LHCN-M2 (cell line): ENCODE measurements around the gene LILRB2. TPM values are rescaled to one million over a fixed set of nuclear protein-coding genes. Genes with fewer than 3 reads are reported as not detected.
"Not testable (repeated sequence)": the region's sequence is repeated elsewhere in the genome, so short reads cannot be mapped to it uniquely, and the experiment has no call there.

Source experiments
- DNase-seq: peaks from one replicate; pipeline ENCODE4 v3.0.0-alpha.2; 2012; ENCODE audit warnings: low read depth
- polyA plus RNA-seq: library from polyadenylated mRNA; unstranded; fragments of >200 nt; gene quantifications from one replicate; pipeline ENCODE4 v1.2.1, GENCODE V29; 2012; ENCODE audit warnings: missing spikeins
- total RNA-seq: library from RNA; depleted of rRNA; stranded (reverse); fragments of >200 nt; gene quantifications from 2 replicates; pipeline ENCODE4 v1.2.3, GENCODE V29; 2014; rRNA removed

Gene LILRB2
- total RNA-seq, result not detected in 2 replicates
- polyA plus RNA-seq, result not detected

DNA sequence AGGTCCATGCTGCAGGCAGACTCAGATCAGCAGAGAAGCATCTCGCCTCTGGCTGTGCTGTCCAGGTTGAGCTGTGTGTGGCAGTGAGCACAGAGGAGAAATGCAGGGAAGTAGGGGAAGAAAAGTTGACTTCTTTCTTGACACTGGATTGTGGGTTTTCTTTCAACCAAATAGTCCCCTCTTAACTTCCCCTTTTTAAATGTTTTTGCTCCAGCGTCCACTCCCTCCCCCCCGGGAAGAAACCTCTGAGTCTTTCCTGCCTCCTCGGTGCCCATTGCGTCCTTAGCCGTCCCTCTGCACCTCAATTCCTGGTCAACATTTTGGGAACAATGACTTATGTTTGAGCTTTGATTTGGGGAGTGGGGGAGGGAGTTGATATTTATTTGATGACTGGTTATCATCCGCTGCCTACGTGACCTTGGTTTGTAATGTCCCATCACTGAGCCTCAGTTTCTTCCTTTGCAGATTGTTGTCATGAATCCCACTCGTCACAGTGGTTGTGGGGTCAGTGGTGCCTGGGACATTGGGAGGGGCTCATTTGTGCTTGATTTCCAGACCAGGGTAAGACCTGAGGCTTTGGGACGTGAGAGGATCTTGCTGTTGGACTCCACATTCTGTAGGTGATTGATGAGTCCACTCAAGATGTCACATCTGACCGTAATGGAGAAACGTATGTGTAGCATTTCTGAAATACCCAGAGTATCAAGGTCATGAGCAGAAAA is at the start of gene LILRB2:
Gene LILRB2 (minus strand): TSS at position 104 of the 722 bp plus-strand sequence. CDS start 614 bp downstream, outside the sequence.
- DNase-seq, result no peak

DNA sequence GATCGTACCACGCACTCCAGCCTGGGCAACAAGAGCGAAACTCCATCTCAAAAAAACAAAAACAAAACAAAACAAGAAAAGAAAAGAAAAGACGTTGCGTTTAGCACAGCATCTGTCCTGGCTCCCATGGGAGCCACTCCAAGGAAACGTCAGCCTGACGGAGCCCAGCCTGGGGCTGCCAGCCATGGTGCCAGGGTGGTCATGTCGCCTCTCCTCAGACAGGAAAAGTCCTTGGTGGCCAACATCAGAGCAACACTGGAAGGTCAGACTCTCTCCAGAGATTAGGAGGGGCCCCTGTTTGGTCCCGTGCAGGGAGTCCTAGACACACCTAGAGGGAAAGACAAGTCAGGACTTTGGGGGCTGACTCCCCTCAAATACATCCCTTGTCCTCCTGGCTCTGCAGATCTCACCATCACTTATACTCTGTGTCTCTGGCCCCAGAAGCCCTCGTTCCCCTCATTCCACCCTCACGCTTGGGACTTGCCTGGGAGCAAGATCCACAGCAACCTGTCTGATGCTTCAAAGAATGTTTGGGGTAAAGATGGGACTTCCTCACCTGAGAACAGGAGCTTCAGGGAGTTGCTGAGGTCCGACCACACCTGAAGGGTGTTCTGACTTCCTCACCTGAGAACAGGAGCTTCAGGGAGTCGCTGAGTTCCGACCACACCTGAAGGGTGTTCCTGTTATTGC is 48.7 kb upstream of the LILRB2 start:
- no peak for DNase-seq

DNA sequence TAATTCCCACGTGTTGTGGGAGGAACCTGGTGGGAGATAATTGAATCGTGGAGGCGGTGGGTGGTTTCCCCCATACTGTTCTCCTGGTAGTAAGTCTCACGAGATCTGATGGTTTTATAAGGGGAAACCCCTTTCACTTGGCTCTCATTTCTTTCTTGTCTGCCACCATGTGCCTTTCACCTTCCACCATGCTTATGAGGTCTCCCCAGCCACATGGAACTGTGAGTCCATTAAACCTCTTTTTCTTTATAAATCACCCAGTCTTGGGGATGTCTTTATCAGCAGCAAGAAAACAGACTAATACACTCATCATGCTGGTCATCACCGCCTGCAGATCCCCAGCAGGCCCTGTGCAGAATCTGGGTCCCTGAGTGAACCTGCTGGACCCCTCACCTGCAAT is 47.9 kb upstream of the LILRB2 start:
- not testable (repeated sequence) for DNase-seq

DNA sequence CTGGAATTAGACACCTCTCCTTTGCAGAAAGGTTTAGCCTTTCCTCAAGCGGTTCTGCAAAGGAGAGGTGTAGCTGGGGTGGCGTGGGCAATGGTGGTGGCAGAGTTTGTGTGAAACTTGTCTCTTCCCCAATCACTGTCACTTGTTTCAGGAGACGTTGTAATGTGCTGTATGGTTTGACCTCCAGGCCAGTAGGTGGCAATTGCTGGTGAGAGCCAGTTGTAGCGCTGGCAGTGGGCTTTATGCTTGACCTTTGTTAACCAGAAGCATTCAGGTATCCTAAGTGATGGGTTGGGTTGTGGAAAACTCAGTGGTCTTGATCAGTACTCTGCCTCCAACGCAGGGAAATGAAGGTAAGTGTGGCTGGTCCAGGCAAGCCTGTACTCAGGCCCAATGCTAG is 44.7 kb upstream of the LILRB2 start:
- DNase-seq, result no peak

DNA sequence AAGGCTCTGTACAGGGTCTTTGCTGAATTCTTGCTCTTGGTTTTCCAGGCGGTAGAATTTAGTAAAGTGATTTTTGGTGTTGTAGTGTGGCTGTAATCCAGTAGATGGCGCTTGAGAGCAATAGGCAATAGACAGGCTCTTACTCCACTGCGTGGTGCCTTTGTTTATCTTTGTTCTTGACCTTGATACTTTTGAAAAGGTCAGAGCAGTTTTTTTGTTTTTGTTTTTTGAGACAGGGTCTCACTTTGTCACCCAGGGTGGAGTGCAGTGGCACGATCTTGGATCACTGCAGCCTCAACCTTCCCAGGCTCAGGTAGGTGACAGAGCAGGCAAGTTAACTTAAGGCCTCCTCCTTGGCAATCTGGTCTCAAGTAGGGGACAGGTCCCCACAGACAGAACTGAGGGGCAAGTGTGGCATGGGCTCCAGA is 44.3 kb upstream of the LILRB2 start:
- DNase-seq, result peak; percentile 37

DNA sequence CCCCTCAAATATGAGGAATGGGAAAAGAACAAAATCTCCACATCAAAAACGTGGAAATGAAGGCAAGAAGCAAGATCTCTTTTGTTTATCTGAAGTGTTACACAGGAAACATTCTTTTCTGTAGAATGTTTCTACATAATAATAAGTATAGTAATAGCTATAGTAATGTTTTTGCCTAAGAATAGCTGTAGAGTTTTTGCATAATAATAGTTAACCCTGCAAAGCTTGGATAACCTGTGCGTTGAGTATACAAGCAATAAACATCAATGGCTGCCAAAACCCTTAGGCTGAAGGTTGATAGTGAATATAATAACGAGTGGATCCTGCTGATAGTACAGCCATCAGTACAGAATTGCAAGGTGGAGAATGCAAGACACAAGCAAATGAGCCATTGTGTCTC is 43.2 kb upstream of the LILRB2 start:
- no peak for DNase-seq

DNA sequence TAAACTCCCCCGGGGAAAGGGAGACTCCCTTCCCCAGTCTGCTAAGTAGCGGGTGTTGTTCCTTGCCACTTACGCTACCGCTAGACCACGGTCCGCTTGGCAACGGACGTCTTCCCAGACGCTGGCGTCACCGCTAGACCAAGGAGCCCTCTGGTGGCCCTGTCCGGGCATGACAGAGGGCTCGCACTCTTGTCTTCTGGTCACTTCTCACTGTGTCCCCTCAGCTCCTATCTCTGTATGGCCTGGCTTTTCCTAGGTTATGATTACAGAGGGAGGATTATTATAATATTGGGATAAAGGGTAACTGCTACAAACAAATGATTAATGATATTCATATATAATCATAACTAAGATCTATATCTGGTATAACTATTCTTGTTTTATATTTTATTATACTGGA is 42.0 kb upstream of the LILRB2 start:
- not testable (repeated sequence) for DNase-seq

DNA sequence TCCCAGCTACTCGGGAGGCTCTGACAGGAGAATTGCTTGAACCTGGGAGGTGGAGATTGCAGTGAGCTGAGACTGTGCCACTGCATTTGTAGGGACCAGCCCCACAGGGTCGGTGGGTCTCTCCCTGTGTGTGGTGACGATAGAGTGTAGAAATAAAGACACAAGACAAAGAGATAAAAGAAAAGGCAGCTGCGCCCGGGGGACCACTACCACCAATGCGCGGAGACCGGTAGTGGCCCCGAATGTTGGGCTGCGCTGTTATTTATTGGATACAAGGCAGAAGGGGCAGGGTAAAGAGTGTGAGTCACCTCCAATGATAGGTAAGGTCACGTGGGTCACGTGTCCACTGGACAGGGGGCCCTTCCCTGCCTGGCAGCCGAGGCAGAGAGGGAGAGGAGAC is 41.4 kb upstream of the LILRB2 start:
- not testable (repeated sequence) for DNase-seq

DNA sequence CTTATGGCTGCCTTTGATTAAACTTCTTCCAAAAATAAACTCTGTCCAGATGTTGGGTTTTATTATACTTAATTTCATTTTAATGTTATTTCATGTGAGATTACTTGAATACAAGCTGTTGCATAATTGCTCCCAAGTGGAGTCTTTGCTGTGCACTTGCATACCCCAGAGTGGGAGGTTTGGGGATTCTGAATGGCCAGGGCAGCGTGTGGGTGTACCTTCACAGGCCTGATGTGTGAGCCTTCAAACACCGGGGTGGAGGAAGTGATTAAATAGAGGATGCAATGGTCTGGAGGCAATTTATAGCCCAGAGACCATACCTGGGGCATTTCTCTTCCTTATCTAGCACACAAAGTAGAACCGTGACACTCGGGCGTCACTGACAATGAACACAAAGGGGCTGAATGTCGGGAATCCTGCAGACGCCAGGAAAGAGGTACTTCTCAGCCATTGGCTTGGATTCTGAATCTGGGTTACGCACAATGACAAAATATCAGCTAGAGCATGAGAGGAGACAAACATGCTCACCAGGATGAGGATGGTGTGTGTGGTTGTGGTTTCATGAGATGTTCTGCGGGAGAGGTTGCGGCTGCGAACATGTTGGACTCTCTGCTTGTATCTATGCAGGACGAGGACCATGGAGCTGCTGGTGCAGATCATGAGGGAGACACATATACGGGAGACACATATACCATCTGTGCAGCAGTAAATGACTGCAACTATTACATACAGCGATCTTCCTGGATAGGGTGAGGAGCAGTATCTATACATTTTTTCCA is 39.2 kb upstream of the LILRB2 start:
- DNase-seq, result no peak

DNA sequence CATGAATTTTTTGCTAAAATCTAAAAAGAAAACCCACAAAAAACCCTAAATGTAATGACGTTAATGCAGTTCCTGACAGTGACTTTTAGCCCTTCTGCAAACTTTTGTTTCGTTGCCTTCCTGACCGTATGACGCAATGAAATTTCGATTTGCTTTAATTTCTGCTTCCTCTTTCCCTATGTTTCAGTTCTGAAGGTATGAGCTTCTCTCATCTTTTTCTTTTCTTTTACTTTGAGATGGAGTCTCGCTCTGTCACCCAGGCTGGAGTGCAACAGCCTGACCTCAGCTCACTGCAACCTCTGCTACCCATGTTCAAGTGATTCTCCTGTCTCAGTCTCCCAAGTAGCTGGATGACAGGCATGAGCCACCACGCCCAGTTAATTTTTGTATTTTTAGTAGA is 38.1 kb upstream of the LILRB2 start:
- no peak for DNase-seq

DNA sequence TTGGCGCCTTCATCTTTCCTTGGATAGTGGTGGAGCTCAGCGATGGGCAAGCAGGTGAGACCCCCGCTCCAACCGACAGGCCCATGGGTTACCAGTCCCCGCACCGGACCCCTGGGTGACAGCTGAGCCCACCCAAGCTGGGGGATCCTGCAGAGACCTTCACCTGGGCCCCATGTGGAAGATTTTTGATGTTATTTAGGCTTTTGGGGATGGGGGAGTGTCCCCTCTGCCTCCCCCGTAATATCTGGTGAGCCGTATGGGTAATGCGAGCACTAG is 37.0 kb upstream of the LILRB2 start:
- DNase-seq, result no peak

DNA sequence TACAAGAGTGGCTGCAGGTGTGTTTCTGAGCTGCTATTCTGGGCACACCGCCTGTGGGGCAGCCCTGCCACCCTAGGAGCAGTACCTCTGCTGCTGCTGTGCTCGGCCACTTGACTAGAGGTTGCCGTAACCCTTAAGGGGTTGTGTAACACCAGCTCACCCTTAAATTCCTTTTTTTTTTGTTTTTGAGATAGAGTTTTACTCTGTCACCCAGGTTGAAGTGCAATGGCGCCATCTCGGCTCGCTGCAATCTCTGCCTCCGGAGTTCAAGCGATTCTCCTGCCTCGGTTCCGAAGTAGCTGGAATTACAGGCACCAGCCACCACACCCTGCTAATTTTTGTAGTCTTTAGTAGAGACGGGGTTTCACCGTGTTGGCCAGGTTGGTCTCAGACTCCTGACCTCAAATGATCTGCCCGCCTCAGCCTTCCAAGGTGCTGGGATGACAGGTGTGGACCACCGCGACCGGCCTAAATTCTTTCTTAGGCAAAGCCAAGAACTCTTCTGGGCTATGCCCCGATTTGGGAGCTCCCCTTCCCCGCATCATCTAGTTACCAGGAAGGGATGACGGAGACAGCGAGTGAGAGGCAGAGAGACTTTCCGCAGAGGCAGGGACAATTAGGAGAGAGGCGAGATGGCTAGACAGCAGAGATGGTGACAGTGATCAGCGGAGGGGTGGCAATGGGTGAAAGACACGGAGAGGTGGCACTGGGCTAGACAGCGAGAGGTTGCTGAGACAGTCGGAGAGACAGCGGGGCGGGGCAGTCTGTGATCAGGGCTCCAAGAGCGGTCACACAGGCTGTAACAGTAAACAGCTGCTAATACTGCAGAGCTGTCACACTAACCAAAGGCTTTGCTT is 36.4 kb upstream of the LILRB2 start:
- DNase-seq, result no peak

DNA sequence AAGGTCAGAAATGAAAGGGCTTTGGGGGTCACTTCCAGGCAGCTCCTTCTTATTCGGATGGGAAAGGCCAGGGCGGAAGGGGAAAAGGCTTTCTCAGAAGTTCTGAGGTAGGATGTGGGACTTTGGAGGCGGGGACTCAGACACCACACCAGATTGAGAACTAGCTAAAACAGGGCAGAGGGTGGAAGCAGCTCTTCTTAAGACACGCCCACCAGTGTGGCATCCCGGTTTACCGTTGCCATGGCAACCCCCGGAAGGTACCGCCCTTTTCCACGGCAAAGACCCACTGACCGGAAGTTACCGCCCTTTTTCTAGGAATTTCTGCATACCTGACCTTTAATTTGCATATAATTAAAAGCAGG is 35.8 kb upstream of the LILRB2 start:
- DNase-seq, result peak; percentile 3

DNA sequence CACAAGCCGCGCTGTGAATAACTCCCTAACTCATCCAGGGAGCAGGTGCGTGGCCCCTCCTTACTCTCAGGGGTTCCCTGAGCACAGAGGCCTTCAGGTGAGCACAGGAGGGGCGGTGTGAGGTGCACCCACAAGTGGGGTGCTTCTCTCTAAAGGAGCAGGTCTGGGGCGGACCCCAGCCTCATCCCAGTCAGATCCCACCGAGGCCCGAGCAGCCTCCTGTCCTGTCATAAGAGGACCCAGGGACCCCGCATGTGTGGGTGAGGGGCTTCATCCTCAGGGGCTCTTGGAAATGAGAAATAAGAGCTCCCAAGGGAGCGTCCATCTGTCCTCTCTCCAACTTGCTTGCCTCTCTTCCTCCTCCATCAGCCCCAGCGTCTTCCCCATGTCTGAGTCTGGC is 35.0 kb upstream of the LILRB2 start:
- DNase-seq, result no peak

DNA sequence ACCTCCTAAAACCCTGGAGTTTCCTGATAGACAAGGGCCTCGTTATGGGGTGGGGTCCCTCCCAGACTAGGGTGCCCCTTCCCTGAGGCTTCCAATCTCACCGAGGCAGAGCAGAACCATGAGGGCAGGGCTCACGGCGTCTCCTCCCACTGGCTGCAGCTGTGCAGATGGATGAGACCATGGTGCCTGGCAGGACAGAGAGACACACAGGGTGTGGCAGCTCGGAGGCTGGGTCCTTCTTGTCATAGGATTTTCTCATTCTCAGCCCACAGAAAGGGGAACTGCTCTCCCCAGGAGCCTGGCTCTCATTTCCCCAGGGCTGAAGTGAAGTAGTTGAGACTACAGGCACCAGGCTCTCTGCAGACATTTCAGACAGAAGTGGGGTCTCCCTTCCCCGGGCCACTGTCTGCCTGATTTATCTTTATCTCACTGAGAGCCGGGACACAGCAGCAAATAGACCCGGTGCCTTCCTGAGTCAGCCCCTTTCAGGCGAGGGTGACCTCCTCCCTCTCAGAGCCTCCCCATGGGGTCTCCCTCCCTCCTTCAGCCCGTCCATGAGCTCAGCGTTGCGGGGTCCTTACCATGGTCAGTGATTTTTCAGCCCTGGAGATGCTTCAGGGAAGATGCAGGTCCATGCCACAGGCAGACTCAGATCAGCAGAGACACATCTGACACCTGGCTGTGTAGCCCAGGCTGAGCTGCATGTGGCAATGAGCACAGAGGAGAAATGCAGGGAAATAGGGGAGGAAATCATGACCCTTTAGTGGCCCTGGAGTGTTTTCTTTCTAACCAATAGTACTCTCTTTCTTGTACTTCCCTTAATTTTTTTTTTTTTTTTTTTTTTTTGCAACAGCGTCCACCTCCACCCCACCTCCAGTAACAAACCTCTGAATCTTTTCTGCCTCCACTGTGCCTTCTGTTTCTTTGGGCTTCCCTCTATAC is 31.8 kb upstream of the LILRB2 start, which contains the start of gene LILRA5:
Gene LILRA5 (minus strand): TSS at position 731 of the 942 bp plus-strand sequence. CDS start 147 bp downstream, at position 584.
- DNase-seq, result no peak

DNA sequence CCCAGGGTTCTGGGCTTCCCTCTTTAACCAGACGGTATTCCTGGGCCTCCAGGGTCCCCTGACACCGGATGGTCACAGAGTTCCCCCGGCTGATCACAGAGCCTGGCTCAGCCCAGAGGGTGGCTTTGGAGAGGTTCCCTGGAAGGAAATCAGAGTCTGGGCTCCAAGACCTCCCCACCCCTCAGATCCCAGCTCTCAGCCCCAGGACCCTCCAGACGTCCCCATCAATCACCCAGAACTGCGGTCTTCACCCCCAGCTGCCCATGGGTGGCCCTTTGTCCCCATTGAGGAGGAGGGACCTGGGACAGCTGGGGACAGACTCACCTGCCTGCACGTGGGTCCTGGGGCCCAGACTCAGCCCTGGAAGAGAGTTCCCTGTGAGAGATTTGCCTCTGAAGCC is 31.1 kb upstream of the LILRB2 start:
- DNase-seq, result no peak

DNA sequence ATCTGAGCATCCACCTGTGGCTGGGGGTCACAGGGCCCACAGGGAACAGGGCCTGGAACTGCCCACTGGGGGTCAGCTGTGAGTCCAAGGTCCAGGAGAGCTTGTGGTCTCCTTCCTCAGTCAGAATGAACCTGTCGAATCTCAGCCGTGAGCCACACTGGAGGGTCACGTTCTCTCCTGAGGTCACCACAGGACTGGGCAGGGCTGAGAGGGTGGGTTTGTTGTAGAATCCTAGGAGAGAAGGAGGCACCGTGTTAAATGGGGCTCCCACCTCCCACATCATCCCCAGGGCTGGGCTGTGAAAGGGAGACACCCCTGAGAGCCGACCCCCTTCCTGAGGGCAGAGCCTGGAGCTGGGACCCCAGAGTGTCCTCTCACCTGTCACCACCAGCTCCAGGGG is 30.6 kb upstream of the LILRB2 start:
- no peak for DNase-seq

DNA sequence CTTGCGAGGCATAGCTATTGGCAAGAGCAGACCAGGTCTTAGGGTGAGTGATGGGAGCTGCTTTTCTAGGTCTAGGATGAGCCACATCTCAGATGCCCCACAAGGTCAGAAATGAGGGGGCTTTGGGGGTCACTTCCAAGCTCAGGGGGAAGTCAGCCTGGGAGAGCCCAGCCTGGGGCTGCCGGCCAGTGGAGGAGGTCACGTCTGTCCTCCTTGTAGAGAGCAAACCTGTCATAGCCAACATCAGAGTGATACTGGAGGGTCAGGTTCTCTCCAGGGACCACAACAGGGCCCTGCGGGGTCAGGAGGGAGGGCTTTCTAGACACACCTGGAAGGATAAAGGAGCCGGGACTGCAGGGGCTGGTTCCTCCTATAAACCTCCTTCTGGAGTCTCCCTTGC is 29.6 kb upstream of the LILRB2 start:
- DNase-seq, result no peak

DNA sequence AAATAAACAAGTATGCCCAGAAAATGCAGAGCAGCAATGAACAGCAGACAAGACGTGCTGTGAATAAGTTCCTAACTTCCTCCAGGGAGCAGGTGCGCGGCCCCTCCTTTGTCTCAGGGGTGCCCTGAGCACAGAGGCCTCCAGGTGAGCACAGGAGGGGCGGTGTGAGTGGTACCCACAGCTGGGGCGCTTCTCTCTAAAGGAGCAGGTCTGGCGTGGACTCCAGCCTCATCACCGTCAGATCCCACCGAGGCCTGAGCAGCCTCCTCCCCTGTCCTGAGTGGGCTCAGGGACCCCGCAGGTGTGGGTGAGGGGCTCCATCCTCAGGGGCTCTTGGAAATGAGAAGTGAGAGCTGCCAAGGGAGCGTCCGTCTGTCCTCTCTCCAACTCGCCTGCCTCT is 28.9 kb upstream of the LILRB2 start:
- DNase-seq, result no peak

DNA sequence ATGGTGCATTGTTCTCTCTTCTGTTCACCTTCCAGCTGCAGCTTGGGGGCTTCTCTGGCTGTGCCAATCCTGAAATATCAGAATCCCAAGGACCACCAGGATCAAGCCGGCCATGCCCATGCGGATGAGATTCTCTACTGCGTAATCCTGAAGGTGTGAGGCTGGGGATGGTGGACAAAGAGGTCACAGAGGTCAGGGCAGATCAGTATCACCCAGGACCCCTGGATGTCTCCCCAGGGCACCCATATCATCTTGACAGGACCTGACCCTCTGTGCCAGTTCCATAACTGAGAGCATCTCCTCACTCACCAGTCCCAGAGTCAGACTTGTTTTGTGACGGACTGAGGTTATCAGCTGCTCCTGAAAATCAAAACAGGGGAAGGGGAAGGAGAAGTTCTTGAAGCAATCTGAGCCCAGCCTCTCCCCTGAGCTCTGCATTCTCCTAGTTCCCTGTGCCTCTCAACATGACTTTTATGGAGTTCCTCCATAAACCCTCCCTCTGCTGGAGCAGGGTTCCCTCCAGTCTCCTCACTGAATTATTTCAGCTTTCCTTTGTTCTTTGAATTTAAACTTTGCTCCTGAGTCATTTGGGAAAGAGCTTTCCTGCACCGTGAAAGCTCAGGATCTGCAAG is 26.6 kb upstream of the LILRB2 start:
- no peak for DNase-seq
